T-helper 1 cell (primary cell): ENCODE results near the gene KSR2.
A peak's percentile ranks its signal among the peaks of the same experiment; 100 is the strongest.
"Not testable (repeated sequence)": the region's sequence is repeated elsewhere in the genome, so short reads cannot be mapped to it uniquely, and the experiment has no call there.

Source experiments
- DNase-seq, 5 donors: peaks; one replicate each; pipeline ENCODE4 v3.0.0-alpha.2; 2012 to 2020
- total RNA-seq, 4 donors: gene quantifications; one replicate each; lab custom pipeline; 2026; lab: John Stamatoyannopoulos, UW

The KSR2 gene
- 0 to 0.46 (median 0.29) reads per million in 4 donors for total RNA-seq

- peak in 4 of 5 donors; percentile 15 to 33 (median 22) for DNase-seq
Observed at GRCh38 chr12:117968826-117969659, at the start of gene KSR2. TSS of gene KSR2 (minus strand) at chr12:117968990. CDS start at chr12:117968255, 735 bp downstream.

- DNase-seq, result no peak
Observed at GRCh38 chr12:118017926-118018325, 49.1 kb upstream of the KSR2 start.

- peak; percentile 96 to 98 (median 97) for DNase-seq
Observed at GRCh38 chr12:118016424-118017264, 47.9 kb upstream of the KSR2 start, which contains the start of gene RFC5. TSS of gene RFC5 (plus strand) at chr12:118016703. CDS start at chr12:118016828, 125 bp downstream.

- DNase-seq, result no peak
Observed at GRCh38 chr12:118015944-118016343, 47.2 kb upstream of the KSR2 start.

- DNase-seq, result no peak
Observed at GRCh38 chr12:118015306-118015705, 46.5 kb upstream of the KSR2 start.

DNA sequence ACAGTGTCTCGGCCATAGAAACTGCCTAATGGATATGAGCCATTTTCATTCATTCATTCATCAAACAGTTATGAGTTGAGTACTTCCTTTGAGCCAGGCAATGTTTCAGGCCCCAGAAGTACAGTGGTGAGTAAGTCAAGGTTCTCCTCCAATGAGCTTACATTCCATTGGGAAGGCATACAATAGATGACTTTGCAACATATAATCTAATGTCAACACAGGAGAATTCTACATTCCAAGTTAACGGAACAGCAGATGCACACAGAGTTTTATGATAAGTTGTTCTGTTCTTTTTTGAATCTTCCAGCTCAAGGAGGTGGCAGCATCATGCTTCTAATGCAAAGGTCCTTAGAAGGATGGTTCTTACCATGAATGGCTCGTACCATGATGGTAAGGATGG is 44.5 kb upstream of the KSR2 start:
- DNase-seq, result no peak

GRCh38 chr12:118011961-118012360 is 43.2 kb upstream of the KSR2 start:
- DNase-seq, result no peak

- DNase-seq, result no peak
Observed at GRCh38 chr12:118011377-118011776, 42.6 kb upstream of the KSR2 start.

DNA sequence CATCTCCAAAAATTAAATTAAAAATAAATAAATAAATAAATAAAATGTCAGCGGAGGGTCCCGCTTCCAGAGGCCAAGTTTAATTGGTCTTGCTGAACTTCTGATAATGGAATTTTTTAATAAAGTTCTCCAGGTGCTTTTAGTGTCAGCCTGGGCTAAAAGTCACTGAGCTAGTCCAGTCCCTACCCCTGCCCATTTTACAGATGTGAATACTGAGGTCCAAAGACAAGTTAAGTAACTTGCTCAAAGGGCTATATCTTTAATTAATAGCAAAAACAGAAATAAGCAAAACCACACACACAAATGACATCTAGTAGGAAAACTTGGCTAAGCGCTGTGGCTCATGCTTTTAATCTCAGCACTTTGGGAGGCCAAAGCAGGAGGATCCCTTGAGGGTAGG is 42.1 kb upstream of the KSR2 start:
- no peak for DNase-seq

- not testable (repeated sequence) for DNase-seq
Observed at GRCh38 chr12:117999806-118000205, 31.0 kb upstream of the KSR2 start.

- DNase-seq, result no peak
Observed at GRCh38 chr12:117998719-117999118, 29.9 kb upstream of the KSR2 start.

DNA sequence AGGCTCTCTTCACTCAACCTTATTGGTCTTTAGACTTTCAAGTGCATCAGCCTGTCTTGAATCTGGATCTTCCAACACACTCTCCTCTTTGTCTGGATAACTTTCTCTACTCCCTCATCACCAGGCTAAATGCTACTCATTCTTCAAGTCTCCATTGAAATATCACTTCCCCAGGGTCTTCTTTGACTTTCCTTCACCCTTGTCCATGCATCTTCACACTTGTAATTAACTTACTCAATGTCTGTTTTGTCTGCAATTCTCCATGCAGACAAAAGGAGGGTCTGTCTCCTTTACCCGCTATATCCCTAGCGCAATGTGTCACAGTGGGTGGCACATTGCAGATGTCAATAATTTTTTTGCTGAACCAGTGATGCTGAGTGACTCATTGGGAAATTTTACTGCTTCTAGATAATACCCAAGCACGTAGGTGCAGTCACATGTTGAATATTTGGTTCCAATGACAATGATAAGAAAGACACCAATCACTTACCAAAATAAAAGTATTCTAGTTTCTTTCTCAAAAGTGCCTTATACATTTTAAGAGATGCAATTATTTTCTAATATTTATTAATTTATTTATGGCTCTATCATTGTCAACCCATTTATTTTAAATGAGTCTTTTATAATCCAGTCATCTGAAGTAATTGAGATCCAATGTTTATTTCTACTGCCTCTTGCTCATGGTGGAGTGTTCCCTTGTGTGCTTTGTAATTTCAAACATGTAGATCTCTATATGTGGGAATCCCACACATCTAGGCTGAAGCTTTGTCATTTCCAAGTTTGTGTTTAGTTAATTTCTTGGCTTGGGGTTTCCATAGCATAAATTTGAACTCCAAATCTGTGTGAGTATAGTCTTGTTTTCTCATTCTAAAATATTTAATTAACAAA is 26.0 kb upstream of the KSR2 start:
- DNase-seq, result no peak

DNA sequence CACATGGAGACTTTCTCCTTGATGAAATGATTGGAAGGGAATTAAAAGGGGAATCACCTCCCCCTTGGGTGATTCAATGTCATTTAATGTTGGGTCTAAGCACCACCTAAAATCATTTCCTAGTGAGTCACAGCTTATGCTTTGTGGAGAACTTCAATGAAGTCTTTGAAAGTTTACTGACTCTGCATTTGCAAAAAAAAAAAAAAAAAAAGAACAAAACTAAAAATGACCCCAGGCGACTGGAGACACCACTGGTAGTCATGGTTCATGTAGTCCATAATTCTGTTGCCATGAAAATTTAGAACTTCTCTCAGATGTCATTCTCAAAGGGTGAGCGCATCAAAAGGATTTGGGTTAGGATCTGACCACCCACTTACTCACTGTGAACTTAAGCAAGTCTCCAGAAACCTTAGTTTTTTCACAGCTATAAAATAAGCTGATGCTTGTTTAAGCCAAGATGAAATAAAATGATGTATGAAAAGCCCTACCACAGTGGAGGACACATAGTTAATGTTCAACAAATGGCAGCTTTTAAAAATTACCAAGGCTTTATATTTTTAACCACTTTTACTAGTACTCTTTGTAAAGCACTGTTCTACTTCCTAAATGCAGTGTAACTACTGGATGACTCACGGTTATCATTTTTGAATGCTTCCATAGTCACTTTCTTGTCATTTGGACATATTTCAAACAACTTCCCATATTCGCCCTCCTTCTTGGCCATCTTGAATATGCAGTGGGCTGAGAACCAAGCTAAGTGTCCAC is 18.1 kb upstream of the KSR2 start:
- DNase-seq, result no peak

DNA sequence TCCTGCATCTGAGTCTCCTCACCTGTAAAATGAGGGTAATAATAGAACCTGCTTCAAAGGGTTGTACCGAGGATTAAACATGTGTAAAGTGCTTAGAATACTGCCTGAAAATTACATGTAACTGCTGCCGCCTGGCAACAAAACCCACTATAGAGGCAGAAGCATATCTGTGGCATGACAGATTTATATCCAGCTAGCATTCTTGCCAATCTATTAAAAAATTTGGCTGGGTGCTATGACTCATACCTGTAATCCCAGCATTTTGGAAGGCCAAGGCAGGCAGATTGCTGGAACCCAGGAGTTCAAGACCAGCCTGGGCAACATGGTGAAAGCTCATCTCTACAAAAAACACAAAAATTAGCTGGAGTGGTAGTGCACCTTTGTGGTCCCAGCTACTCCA is 16.4 kb upstream of the KSR2 start:
- DNase-seq, result no peak

DNA sequence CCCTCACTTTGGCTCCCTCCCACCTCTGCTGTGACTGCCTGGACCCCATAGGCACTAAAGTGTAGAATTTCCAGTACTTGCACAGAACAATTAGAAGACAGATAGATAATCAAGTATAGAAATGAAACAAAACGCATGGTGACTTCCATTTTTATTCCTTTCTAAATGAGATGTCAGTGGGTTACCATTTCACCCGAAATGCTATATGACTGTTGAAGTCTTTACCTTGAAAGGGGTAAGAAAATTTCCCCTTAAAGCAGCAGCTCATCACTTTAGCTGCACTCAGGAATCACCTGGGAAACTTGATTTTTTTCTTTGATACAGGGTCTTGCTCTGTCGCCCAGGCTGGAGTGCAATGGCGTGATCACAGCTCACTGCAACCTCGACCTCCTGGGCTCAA is 12.5 kb upstream of the KSR2 start:
- DNase-seq, result no peak

DNA sequence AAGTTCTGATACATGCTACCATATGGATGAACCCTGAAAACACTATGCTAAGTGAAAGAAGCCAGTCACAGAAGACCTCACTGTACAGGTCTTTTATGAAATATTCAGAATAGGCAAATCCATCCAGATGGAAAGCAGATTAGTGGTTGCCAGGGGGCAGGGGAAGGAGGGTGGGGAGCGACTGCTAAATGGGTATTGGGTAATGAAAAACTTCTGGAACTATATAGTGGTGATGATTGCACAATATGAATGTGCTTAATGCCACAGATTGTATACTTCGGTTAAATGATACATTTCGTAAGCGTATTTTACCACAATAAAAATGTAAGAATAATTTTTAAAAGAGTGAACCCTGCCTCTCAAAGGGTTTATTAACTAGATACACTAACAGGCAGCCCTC is 11.8 kb upstream of the KSR2 start:
- no peak for DNase-seq

GRCh38 chr12:117977373-117977772 is 8.6 kb upstream of the KSR2 start:
- DNase-seq, result no peak

DNA sequence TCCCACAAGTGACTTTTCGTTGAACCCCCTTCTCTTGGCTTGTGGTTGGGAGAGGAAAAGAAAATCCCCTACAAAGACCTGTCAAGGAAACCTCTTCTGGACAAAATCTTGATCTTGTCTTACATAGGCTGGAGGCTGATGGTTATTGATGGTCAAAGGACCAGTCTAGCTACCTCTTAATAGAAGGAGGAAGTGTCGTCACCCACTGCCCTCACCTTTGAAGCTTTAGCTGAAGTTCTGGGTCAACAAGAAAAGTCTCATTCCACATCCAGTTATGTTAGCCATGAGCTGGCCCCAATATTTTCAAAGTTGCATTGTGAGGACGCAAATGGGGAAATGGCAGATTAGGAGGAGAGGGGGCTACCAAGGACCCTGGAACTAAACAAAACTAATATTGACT is 6.2 kb upstream of the KSR2 start:
- no peak for DNase-seq

DNA sequence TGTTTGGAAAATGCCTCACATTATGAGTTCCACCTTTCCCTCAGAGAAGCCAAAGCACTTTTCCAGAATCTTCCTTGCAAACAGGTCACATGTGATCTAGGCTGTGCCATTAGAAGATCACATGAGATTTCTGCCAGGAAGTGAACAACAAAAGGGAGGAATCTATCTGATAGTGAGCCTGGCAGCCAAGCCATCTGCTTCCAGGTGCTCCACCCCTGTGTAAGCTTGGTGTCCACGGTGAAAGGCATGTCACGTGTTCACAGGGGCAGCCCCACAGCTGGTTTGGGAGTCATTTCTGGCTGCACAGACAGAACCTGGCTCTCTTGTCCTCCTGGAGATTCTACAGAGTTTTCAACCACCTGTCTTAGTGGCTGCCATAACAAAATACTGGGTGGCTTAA is 3.5 kb upstream of the KSR2 start:
- no peak for DNase-seq

- DNase-seq, result no peak
Observed at GRCh38 chr12:117970334-117970733, 1.5 kb upstream of the KSR2 start.

DNA sequence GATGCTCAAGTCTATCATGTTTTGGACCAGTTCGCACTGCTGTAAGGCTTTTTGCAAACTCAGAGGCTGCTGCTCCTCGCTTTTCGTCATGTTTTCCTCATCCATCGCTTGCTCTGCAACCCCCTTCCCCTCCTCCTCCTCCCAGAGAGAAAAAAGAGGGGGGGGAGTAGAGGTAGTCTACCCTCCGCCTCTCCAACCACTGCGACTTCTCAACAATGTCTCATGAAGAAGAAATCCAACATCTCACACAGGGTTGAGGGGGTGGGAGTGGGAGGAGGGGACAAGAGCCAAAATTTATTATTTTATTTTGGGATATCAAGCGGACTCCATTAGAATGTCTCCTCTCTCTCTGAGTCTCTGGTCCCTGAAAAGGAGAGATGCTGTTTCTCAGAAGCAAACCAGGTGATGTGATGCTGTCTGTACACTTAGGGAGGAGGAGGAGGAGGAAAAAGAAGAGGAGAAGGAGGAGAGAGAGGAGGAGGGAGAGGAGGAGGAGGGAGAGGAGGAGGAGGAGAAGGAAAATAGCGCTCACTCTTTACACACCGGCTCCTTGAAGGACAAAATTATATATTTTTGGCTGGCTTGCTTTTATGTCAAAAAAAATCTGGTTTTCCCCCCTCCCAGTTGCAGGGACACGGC is 520 bp downstream of the KSR2 start:
- no peak for DNase-seq
